Activated CD4-positive, alpha-beta T cell treated with anti-CD3 and anti-CD28 coated beads, Interleukin-2, amount 50 U/mL, for 4 hours (primary cell): ENCODE results near the gene HLA-B.

Source experiments
- DNase-seq, 2 experiments: peaks; one replicate each; pipeline ENCODE4 v3.0.0-alpha.2; 2020

Gene HLA-B

DNA sequence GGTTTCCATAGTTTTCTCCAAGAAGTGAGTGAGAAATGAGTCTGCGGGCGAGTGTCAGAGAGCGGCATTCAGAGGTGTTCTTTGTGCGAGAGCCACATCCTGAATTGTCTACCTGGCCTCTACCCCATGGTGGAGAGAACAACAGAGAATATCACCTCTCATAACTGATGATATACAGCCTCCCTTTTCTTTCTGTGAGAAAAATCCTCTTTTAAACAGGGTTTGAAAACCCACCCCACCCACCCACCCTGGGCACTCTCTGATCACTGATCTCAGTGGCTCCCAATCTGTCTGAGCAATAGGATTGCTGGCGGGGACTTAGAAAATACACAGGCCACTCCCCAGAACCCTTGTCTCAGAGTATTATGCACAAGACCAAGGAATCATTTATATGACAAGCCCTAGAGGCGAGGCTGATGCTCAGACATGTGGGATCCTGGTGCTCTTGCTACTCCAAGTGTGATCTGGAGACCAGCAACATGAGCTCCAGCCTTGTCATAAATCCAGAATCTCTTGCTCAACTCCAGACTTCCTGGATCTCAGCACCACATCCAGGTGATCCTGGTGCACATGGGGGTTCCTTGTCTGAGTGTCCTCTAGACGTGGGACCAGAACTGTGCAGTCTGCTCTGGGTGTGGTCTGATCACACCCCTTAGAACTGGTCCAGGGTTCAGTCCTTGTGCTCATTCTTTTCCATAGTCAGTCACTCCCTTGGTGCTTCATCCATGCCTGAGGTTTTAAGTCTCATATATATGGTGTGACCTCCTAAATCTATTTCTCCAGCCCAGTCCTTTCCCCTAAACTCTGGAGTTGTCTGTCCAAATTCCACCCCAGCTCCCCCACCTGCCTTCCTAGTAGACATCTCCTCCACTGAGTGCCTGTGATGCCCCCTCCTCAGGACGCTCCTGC, 5.3 kb downstream of the HLA-B start:
- no peak for DNase-seq

DNA sequence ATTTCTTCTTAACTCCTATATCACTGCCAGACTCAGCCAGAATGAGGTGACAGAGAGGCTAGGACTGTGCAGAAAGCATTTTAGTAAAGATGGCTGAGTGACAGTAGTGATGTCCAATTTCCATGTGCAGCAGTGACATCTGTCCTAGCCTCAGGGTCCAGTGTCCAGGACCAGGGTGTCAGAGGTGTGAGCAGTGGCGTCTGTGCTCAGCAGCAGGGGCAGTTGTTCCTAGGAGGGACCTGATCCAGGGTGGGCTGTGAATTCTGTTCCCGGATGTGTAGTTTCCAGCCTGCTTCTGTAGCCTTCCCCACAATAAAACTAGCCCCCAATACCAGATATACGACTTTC, 6.0 kb downstream of the HLA-B start:
- DNase-seq = no peak

DNA sequence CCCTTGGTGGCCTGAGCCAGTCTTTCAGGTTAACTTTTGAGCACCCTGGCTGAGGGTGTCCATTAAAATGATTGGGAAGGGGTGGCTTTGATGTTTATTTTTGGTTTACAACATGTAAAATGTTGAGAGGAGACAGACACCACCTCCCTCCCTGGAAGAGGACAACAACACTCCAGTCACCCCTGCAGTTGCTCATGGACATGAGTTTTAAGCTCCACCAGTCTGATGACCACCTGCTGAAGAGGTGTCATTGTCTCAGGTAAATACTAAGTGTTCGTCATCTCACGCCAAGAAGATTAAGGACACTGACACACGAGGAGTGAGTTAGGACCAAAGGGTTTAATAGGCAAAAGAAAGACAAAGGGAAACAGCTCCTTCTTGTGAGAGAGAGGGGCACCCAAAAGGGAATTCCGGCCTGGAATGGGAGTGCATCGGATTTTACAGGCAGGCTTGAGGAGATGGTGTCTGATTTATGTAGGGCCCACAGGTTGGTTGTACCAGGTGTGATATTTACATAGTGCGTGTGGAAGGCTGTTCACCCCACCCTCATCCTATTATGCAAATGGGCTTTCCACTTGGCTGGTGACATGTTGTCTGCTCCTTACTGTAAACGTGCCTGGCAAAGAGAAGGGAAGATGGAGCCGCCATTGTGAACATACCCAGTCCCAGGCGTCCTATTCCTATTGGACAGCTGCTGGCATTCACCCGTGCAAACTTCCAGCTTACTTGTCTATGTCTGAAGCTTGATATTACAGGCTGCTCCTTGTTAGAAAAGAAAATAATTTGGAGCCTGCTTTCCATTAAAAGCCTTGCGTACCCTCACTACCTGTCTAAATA, 6.6 kb downstream of the HLA-B start:
- no peak for DNase-seq

DNA sequence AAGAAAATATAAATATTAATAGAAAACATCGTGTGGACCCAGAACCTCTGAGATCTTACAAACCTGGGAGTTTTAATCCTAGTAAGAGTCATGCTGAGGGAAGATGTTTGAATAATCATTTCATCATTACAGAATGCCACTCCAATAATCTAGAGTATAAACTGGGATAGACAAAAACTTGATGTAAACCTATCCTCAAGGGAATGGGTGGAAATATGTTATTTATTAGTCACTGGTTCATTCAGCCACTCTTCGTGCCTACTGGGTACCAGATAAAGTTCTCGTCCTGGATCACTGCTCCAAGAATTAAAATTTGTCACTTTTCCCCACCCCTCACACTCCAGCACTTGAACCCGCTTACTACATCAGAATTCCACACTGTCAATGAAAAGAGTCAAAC, 7.7 kb downstream of the HLA-B start:
- no peak for DNase-seq

DNA sequence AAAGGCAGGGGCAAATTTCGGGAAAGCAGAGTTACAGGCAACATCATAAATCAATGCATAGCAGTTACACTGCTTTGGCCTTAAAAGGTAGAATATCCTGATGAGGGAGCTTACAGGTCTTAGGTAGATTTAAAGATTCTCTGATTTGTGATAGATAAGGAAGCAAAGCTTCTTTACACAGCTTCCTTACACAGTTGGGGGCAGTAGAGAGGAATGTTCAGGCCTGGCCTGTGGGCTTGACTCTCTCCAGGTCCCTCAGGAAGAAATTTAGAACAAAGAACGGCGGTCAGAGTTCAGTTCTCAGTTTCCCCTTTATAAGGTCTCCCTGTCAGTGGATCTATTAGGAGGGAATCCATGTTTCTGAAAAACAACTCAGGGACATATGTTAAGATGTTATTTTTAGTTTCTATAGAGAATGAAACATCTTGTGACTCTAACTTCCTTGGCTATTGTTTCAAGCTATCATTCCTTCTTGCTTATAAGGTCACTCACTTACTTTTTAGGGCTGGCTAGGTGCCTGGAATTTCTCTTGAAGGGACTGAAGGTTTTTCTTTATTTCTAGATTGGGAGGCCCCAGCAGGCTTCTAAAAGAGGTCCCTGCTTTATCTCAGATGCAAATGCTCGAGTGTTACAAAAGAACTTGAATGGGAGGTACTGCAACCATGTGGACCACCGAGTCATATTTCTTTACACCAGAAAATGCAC, 11.8 kb downstream of the HLA-B start:
- no peak for DNase-seq

DNA sequence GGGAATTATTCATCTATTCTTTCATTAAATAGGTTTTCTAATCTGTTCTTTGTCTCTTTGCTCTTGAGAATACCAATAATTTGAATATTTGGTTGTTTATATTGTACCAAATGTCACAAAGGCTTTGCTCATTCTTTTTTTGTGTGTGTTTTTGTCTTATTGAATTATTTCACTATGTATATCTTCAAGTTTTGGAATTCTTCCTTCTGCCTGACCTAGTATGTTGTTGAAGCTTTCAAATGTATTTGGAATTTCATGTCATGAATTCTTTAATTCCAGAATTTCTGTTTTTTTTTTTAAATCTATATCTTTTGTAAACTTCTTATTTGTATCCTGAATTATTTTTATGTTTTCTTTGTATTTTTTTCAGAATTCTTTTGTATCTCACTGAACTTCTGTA, 16.8 kb downstream of the HLA-B start:
- no peak for DNase-seq

DNA sequence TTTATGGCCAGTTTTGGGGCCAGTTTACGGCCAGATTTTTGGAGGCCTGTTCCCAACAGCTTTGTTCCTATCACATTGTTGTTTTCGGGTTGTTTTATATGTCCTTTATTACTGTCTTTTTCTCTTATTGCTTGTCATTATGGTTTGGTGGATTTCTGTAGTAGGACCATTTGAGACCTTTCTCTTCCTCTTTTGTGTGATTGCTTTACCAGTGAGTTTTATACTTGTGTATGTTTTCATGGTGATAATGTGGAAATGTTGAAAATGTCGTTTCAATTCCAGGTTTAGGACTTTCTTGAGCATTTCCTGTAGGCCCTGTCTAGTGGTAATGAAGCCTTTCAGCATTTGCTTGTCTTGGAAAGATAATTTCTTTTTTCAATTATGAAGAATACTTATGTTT, 17.8 kb downstream of the HLA-B start:
- no peak for DNase-seq

DNA sequence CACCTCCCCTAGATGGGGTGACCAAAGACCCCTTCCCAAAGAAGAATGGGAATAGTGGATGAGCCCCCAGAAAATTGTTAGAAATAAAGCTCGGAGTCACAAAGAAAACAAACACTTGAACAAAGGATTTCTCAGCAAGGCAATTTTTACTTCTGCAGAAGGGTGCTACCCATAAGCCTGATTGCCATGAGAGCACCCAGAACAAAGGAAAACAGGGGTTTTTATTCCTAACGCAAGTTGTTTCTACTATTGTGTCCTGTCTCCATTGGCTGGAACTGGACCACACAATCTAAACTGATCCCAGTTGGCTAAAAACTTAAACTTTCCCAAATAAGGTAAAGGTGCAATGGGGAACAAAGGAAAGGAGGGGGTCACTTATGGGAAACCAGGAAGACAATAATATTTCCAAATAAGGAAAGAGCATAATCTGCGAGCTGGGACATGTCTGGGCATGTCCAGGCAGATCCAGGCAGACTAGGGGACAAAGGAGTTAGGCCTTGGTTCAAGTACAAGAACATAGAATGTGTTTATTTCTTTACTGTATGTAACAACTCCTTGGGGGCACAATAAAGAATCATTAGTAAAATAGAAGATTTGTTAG, 20.0 kb downstream of the HLA-B start:
- DNase-seq = no peak

DNA sequence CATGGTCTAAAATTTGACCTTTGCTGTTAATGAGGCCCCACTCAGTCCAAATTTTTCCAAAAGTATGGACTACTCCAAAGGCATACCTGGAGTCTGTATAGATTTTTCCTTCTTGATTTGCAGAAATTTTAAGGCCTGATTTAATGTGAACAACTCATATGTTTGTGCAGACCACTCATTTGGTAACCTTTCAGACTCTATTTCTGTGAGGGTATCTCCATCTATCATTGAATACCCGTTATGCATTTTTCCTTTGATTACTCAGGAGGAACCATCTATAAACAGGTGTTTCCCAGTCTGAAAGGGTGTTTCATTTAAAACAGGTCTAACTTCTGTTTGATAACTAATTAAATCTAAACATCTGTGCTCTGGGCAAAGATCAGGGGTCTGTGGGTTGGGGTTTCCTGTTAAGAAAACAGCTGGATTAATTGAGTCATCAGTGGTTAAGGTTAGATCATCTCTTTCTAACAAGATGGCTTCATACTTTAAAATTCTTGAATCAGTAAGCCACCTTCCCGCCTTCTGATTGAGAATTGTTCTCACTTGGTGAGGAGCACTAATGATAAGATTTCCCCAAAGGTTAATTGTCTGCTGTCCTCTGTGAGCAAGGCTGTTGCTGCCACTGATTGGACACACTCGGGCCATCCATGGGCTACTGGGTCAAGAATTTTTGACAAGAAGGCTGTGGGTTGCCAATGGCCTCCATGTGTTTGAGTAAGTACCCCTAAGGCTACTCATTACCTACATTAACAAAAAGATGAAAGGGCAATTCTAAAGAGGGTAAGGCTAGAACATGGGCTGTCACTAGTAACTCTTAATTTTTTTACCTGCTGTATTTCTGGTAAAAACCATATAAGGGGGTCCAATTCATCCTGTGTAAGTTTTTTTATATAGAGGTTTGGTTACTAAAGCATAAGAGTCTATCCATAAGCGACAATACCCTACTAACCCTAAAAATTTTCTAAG, 24.1 kb downstream of the HLA-B start:
- peak in 1 of 2 experiments; percentile 31 for DNase-seq

DNA sequence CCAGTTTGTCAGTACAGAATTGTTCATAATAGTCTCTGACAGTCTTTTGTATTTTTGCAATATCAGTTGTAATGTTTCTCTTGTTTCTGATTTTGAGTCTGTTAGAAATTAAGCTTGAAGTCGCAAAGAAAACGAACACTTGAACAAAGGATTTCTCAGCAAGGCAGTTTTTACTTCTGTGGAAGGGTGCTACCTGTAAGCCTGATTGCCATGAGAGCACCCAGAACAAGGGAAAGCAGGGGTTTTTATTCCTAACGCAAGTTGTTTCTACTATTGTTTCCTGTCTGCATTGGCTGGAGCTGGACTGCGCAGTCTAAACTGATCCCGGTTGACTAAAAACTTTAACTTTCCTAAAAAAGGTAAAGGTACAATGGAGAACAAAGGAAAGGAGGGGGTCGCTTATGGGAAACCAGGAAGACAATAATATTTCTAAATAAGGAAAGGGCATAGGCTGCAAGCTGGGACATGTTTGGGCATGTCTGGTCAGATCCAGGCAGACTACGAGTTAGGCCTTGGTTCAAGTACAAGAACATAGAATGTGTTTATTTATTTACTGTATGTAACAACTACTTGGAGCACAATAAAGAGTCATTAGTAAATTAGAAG, 28.5 kb downstream of the HLA-B start:
- DNase-seq = no peak

DNA sequence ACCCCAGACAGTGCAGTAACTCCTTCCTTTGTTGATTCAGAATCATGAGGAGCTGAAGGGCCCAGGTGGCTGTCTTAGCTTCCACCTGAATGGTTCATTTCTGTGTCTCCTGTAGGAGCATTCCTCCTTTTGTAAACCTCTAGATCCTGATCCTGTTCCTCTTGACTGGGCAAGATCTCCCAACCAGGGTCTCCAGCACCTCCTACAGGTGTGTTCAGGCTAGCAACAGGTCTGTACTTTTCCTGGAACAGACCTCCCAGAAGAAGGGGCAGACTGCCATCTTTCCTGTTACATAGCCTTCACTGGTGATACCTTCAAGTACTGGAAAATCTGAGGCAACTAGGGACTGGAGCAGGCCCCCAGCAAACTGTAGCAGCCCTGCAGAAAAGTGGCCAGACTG, 35.2 kb downstream of the HLA-B start:
- DNase-seq = no peak

DNA sequence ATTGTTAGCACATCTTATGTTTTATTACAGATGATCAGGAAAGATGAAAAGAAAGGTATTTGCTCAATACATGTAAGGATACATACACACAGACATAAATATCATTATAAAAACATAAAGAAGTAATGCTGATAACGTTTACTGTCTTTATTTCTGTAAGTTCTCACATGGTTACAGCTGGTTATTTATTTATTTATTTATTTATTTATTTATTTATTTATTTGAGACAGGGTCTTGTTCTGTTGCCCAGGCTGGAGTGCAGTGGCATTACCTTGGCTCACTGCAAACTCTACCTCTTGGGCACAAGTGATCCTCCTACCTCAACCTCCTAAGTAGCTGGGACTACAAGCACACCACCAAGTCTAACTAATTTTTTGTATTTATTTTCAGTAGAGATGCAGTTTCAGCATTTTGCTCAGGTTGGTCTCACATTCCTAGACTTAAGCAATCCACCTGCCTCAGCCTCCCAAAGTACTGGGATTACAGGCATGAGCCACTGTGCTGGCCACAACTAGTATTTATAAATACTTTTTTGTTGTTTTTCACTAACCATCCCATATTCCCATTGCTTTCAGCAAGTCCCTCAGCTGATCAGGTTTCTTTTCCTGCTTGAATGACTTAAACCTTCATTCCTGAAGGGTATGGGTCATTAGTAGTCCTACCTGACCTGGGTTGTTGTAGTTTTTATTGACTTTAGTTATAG, 35.8 kb downstream of the HLA-B start:
- no peak for DNase-seq

DNA sequence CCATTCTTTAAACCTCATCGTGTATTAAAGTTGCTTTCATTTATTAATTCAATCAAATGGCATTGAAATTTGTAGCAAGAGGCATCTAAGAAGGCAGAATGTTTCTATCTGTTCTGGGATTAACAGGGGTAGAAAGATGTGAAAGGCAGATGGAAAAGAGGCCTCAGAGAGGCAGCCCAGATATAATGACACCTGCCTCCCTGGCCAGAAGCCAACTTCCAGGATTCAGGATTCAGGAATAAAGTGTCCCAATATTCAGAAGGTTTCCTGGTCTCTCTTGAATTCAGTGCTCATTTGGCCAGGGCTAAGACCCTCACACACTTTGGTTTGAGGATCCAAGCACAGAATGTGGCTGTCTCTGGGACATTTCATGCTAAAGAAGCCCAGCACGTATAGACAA, 39.9 kb downstream of the HLA-B start:
- no peak for DNase-seq

DNA sequence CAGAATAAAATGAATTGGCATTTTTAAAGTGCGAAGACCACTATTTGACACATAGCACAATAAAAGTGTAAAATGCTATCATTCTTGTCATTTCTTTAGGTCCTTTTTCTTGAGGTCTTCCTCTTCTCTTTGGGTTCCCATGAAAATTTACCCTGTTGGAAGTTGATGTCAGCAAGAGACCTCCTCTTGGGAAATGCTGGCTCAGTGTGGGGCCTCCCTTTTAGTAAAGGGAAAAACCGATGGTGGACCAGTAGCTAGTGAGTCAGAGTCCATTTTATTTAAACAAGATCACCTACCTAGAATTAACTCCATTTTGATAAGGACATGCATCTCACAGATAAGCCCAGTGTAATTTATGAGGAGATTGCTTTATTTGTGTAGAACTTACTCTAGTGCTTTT, 47.3 kb downstream of the HLA-B start:
- no peak for DNase-seq

DNA sequence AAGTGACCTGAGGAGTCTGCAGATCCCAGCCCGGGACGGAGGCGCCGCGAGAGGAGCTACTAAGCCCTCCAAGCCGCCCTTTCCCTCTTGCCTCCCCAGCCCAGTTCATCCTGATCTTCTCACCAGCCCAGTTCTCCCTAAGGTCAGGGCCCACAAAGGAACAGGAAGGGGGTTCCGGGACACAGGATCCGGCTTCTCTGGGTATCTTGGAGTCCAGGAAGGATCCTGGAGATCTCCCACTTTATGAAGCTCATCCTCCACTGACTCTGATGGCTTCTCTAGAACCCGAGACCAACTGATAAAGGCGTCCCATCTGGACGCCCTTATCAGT, 48.2 kb downstream of the HLA-B start:
- no peak for DNase-seq

DNA sequence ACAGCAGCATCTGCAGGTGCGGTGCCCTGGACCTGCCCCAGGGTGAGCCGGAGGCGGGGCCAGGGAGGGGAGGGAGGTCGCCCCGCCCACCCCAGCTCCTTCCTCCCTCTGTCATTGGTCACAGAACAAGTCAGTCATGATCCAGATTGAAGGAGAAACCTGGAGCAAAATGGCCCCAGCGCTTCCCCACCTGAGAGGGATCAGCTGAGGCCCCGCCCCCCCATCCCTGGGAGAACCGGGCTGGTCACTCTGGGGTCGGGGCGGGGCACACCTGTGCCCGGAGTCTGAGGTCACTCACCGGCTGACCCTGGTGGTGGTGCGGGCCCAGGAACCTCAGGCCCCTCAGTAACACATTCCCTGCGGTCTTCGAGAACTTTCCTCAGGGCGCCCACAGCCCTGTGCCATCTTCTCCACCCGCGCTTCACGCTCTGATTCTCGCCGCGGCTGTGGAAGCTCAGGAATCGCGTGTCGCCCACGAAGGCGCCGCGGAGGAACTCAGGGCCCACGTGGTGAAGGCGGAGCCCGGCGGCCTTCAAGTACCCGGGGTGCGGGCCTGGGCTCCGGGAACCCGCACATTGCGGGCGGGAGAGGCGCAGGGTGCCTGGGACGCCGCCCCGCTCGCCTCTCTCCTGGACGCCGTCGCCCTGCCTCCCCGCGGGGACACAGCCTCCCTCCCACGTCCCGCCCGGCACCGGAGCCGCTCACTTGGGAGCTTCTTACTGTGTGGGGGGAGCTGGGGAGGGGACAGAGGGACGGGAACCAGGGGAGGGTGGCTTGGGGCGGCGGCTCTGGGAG, 48.7 kb downstream of the HLA-B start:
- DNase-seq = peak; percentile 68 to 71

DNA sequence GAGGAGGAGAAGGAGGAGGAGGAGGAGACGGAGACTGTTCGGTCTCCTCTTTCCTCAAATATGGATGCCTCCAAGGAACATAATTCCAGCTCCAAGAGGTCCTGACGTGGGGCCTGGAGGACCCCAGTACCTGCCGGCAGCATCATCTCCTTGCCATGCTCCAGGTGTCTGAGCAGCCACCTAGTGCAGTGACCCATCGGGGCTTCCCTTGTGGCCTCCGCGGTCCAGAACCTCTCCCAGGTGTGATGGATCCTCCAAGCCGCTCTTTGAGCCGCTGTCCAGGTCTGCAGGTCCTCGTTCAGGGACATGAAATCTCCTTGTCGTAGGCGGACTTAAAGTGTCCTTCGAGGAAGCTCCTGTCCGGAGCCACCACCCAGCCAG, 49.3 kb downstream of the HLA-B start:
- no peak for DNase-seq

DNA sequence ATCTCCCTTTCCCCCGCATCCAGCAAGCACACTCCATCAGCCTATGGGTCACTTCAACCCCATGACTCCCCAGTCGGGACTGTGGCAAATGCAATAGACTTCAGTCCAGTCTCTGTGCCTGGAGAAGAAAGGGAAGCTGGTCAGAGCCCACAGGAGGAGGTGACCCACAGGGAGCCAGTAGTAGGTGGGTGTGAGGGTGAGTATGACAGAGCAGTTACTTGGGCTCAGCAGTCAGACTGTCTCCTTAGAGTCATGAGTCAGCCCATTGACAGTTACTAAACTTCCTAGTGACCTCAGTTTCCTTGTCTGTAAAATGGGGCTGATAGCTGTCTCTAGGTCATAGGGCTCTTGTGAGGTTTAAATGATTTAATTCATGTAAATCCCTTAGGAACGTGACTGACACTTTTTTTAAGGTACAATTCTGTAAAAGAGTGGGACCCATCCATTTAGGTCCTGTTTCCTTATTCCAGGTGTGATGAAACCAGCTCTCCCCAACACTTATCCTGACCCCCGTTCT, 51.2 kb downstream of the HLA-B start:
- DNase-seq = no peak

DNA sequence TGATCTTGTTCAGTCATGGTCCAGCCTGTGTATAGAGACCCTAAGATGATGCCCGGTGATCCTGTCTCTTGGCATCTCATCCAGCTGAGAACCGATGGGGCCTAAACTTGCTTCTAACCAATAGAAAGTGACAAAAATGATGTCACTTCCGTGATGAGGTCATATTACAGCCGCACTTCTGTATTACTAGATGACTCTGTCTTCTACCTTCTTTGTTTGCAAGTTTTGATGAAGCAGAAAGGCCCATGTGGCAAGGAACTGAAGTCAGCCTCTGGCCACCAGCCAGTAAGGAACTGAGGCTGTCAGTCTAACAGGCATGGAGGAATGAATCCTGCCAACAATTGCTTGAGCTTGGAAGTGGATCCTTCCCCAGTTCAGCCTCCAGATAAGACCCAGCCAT, 52.3 kb downstream of the HLA-B start:
- DNase-seq = no peak
